Hepatocyte (in vitro differentiated cells): ENCODE results near the gene LDLRAD4.

ENCODE experiments used
- CTCF ChIP-seq: fragments of 200-600 bp; sonication (generic); IDR thresholded peaks from 2 replicates; pipeline ENCODE4 v1.5.1; 2016; ENCODE audit warnings: antibody characterized with exemption, mild to moderate bottlenecking; ENCODE audit not compliant: poor library complexity
- EZH2 ChIP-seq: fragments of 200-600 bp; sonication (generic); IDR thresholded peaks from 2 replicates; pipeline ENCODE4 v1.6.1; 2016; ENCODE audit warnings: antibody characterized with exemption, mild to moderate bottlenecking, borderline replicate concordance
- EZH2phosphoT487 ChIP-seq: fragments of 200-600 bp; sonication (generic); IDR thresholded peaks from one replicate; pipeline ENCODE4 v1.6.1; 2018; ENCODE audit warnings: antibody characterized with exemption, mild to moderate bottlenecking, low read depth, moderate library complexity; ENCODE audit not compliant: unreplicated experiment, severe bottlenecking

GRCh38 chr18:13545955-13546354 is 327.4 kb downstream of the LDLRAD4 start:
- TF ChIP-seq EZH2 = no peak
- TF ChIP-seq CTCF = no peak
- no peak for TF ChIP-seq EZH2phosphoT487
